Ovary (tissue), 3 donors: ENCODE measurements around the gene UBE2V1.

Experiments
- CTCF ChIP-seq, 3 donors: fragments of 450-650 bp in 2 of 3; fragments of 200-600 bp in 1 of 3; IDR thresholded peaks; one replicate each; pipeline versions ENCODE4 v1.5.1 to v1.8.0; 2016 to 2022; ENCODE audit warnings: antibody characterized with exemption in 3 of 3, mild to moderate bottlenecking in 1 of 3
- EP300 ChIP-seq: sonication (generic); formaldehyde crosslinking; IDR thresholded peaks from one replicate; pipeline ENCODE4 v1.6.1; 2017; ENCODE audit warnings: antibody characterized with exemption
- POLR2A ChIP-seq: fragments of 450-650 bp; IDR thresholded peaks from one replicate; pipeline ENCODE4 v1.6.1; 2017; ENCODE audit warnings: antibody characterized with exemption, mild to moderate bottlenecking, moderate library complexity
- donor health status: DM: no; HTN: no; CAD: no.

GRCh38 chr20:50032955-50033666, 79.8 kb downstream of the UBE2V1 start:
- TF ChIP-seq CTCF (IDR thresholded peaks at IDR 0.05) (no peak), POLR2A (no peak), EP300 (no peak)
